ENCODE data around the gene SYT15.

DNA sequence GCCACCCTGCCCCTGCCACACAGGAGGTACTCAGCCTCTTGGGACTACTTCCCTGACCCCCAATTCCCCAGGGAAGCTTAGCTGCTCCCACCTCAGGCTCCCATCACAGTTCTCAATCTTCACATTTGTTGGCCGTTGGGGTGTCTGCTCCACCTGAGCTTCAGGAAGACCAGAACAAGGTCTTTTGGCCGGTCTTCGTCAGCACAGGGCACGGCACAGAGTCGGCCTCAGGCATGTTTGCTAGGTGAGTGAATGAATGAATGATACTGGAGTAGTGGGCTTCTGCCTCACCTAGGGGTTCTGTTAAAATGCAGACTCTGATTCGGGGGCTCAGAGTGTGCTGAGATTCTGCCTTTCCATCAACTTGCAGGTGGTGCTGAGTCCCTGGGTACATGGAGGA lies 42.8 kb upstream of the SYT15 start:
- no peak for TF ChIP-seq EZH2 (IDR thresholded peaks at IDR 0.05; ENCODE audit: borderline replicate concordance, low read depth, low read length, poor library complexity, severe bottlenecking)
- TF ChIP-seq, protein P1, sequence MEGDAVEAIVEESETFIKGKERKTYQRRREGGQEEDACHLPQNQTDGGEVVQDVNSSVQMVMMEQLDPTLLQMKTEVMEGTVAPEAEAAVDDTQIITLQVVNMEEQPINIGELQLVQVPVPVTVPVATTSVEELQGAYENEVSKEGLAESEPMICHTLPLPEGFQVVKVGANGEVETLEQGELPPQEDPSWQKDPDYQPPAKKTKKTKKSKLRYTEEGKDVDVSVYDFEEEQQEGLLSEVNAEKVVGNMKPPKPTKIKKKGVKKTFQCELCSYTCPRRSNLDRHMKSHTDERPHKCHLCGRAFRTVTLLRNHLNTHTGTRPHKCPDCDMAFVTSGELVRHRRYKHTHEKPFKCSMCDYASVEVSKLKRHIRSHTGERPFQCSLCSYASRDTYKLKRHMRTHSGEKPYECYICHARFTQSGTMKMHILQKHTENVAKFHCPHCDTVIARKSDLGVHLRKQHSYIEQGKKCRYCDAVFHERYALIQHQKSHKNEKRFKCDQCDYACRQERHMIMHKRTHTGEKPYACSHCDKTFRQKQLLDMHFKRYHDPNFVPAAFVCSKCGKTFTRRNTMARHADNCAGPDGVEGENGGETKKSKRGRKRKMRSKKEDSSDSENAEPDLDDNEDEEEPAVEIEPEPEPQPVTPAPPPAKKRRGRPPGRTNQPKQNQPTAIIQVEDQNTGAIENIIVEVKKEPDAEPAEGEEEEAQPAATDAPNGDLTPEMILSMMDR (conservative IDR thresholded peaks at IDR 0.05; ENCODE audit: low read depth, low read length): no peak

All from A673 (cell line).